GM19023 (cell line): ENCODE data around the gene FOXA1.

ENCODE experiments used
- ATAC-seq: cut with Tn5 transposase; IDR thresholded peaks from one replicate; pipeline ENCODE4 v1.9.1; 2021; ENCODE audit warnings: mild to moderate bottlenecking, moderate library complexity; ENCODE audit not compliant: unreplicated experiment

Gene FOXA1

GRCh38 chr14:37594971-37595808 is at the start of gene FOXA1, which contains the start of gene TTC6:
FOXA1 (minus strand) TSS chr14:37595249; CDS start chr14:37594972, 277 bp downstream.
TTC6 (plus strand) TSS chr14:37595629; CDS start chr14:37622065, 26,436 bp downstream.
- no peak for ATAC-seq

DNA sequence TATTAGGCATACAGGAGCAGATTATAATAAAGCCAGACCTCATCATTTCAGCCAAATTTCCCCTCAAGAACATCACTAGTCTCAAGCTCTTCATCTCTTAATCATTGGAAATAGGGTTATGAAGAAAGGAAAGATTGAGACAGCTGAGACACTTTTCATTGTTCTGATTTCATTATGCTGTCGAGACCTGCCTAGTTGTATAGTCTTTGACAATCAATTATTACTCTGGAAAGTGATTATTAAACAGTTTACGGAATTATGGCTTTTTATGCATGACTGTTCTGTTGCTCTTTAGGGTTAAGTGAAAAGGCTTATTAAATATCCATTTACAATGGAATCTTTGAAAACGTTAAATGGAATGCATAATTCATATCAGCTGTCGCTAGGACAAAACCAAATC is 48.7 kb upstream of the FOXA1 start:
- no peak for ATAC-seq

- ATAC-seq = no peak
Measured at GRCh38 chr14:37642125-37642524, 47.1 kb upstream of the FOXA1 start.

GRCh38 chr14:37641117-37641516 is 46.1 kb upstream of the FOXA1 start:
- no peak for ATAC-seq

DNA sequence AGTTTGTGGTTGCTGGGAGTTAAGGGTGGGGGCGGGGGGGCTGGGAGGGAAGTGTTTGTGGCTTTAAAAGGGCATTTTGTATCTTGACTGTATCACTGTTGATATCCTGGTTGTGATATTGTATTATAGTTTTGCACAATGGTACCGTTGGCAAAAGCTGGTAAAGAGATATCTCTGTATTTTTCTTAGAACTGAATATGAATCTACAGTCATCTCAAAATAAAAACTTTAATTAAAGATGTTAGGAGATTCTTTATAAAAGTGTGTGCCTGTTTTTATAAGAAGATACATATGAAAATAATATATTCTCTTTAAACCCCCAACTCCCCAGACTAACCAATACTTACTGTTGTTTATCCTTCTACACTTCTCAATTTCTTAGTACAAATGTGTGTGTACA is 43.5 kb upstream of the FOXA1 start:
- no peak for ATAC-seq

DNA sequence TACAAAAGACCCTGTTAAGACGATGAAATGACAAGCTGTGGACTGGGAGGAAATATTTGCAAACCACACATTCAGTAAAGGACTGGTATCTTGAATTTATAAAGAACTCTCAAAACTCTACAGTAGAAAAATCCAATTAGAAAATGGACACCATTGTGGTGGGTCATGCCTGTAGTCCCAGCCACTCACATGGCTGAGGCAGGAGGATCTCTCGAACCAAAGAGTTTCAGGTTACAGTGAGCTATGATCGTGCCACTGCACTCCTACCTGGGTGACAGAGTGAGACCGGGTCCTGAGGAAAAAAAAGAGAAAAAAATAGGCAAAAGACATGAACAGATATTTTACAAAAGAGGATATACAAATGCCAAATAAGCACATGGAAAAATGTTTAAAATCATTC is 42.3 kb upstream of the FOXA1 start:
- no peak for ATAC-seq

DNA sequence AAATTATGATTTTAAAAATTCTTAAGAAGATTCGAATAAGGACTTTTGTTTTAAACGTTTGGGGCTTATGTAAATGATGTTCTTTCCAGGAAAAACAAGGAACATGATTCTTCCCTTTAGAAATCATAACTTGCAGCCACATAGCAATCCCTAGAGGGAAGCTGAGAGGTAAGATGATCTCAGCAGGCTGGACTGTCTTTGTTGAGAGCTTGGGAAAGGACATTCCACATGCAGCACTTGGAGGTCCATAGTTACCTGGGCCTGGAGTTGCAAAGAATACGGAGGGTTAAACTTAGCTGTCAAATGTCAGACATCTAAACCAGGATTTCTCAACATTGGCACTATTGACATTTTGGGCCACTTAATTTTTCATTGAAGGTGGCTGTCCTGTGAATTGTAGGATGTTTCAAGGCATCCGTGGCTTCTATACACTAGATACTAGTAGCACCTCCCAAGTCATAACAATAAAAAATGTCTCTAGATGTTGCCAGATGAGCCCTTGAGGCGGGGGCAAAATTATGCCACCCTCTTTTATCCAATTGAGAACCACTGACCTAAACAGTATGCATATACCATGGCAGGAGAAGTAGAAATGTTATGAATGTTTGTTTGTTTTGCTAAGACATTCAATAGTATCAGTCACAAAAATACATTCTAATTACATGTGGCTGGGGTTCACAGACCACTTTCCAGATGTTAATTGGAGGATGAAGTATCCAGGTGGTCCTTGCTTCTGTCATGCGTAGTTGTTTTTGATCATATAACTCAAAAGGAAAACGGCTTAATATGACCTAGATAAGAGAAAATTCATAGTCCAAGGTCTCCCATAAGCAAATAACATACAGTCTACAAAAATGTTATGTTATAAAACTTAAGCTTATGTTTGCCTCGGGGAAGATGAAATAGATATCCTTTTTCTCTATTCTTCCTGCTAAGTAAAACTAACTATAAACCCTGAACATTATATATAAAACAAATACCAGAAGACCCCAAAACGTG is 30.8 kb upstream of the FOXA1 start:
- ATAC-seq = no peak

- no peak for ATAC-seq
Measured at GRCh38 chr14:37623971-37624370, 28.9 kb upstream of the FOXA1 start.

GRCh38 chr14:37623426-37623951 is 28.4 kb upstream of the FOXA1 start:
- ATAC-seq = no peak

DNA sequence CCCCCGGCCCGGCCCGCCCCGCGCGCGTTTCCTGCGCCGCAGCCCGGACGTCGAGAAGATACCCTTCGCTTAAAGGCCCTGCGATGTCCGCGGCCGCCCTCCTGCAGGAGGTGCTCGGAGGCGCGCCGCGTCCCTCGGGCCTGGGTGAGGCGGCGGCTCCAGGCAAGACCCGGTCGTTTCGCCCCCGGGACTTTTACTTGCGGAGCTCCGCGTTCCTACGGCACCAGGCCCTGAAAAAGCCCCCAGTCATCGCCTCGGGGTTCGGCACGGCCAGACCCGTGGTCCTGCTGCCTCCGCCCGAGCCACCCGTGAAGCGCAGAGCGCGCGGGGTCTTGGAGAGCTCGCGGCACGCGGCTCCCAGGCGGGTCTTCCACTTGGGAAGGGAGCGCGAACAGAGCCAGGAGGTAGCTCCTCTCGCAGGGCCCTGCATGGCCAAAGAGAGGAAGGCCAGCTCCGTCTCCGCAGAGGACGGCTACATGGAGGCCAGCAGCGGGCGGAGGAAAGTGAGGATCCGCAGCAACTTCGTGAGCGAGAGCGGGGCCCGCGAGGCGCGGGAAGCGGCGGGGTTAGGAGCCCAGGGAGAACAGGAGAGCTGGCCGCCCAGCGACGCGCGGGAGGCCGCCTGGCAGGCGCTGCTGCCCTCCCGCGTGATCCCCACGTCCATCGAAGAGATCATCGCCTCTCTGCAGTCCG is 27.3 kb upstream of the FOXA1 start:
- no peak for ATAC-seq

DNA sequence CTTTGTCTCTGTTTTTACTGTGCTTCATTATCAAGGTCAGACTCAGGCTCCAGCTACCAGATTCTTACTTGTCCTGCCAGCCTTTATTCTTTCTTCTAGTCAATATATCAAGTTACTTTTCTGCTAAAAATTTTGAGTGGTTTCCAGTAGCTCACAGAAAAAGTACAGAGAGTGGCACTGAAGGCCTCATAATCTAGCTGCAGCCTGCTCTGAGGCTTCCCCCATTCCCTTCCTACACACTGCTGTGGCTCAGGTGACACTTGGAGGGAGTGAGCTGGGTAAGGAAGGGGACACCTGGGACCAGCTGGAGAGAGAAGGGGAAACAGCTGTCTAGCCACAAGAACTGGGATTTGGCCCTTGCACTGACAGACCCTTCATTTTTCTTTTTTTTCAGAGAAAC is 25.8 kb upstream of the FOXA1 start:
- ATAC-seq = no peak

- no peak for ATAC-seq
Measured at GRCh38 chr14:37618498-37619028, 23.5 kb upstream of the FOXA1 start.

- no peak for ATAC-seq
Measured at GRCh38 chr14:37617864-37618365, 22.9 kb upstream of the FOXA1 start.

GRCh38 chr14:37616853-37617252 is 21.8 kb upstream of the FOXA1 start:
- ATAC-seq = no peak

DNA sequence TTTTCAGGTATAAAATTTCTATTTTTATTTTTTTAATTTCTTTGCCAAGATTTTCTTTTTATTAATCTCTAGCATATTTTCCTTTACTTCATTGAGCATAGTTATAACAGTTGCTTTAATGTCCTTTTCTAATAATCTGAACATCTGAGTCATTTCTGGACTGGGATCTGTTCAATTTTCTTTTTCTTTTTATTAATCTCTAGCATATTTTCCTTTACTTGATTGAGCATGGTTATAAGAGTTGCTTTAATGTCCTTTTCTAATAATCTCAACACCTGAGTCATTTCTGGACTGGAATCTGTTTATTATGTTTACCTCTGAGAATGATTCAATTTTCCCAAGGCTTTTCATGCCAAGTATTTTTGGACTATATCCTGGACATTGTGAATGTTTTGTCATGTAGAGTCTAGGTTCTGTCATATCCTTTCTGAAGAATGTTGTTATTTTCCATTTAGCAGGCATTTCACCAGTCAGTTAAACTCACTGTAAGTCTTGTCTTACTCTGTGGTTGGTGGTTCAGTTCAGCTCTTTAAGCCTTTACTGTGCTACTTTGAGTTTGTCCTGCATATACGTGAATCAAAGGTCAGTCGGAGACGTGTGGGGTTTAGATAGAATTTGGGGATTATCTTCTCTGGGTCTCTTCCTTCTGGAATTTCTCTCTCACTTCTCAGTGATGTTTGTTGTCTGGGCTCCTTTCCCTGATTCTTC is 20.7 kb upstream of the FOXA1 start:
- no peak for ATAC-seq

DNA sequence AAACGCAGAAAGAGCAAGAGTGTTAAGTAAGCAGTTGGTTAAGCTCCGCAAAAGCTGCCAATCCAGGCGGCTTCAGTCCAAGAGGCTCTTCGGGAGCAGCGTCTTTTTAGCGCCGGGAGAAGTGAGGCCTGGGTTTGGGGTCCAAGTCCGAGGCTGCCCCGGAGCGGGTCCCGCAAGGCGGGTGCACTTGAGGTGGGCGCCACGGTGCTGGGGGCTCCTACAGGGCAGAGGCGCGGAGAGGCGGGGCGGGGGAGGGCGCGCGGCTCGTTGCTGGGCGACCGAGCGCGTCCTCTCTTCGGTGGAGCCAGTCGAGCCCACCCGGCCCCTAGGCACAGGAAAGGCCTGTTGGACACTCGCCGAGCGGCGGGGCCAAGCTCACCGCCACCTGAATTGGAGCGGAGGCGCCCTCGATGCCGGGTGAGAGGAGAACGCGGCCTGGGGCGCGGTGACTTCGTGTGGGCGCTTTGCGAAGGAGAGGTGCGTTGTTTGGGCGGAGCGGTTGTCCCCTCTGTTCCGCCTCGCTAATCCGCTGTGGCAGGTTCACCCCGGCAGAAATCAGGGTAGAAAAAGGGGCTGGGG is 16.0 kb upstream of the FOXA1 start:
- no peak for ATAC-seq

- no peak for ATAC-seq
Measured at GRCh38 chr14:37608649-37609048, 13.6 kb upstream of the FOXA1 start.

DNA sequence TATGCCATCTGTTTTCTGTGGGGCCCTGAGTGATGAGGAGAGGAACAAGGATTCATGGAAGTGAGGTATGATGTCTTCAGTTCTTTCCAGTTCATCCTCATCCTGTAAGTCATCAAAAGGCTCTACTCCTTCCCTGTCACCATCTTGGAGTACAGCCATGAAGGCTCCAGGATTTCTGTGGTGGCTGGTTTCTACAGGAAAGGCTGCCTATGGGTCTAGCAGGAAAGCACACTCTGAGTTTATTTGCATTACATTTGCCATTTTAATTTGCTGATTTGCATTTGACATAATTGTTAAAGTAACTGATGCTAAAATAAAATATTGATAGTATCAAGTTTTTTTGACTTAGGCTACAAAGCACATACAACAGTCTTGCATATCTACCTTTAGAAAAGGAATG is 11.6 kb upstream of the FOXA1 start:
- ATAC-seq = no peak

GRCh38 chr14:37603688-37604251 is 8.7 kb upstream of the FOXA1 start:
- no peak for ATAC-seq
